SH-SY5Y (cell line): ENCODE data around the gene ASB1.

Experiments used
- GATA2 ChIP-seq: IDR thresholded peaks from 2 replicates; pipeline ENCODE4 v1.6.1; 2011; ENCODE audit warnings: mild to moderate bottlenecking, low read depth, low read length
- GATA3 ChIP-seq: IDR thresholded peaks from 2 replicates; pipeline ENCODE4 v1.6.1; 2011; ENCODE audit warnings: low read depth, mild to moderate bottlenecking, low read length, moderate library complexity

Gene ASB1

DNA sequence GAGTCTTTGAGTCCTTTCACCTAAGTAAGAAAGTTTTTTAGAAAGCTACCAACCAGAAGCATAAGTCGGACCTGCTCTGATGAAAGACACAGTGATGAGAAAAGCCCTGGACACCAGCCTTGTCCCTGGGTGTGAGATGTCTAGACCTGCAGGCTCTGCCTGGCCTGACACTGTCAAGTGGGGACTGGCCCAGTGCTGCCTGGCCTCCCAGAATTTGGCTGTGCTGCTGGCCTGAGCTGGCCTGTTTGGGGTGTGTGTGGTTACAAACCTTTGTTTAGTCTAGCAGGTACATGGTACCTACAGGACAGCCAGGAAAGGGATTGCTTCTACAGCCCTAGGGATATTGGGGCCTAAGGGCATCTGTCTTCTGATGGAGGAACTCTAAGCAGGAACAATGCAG is 48.3 kb downstream of the ASB1 start:
- TF ChIP-seq GATA3: no peak
- no peak for TF ChIP-seq GATA2

- TF ChIP-seq GATA3 (no peak), GATA2 (no peak)
Measured at GRCh38 chr2:238475566-238475965, 48.8 kb downstream of the ASB1 start.

GRCh38 chr2:238476258-238476657 is 49.5 kb downstream of the ASB1 start:
- no peak for TF ChIP-seq GATA2
- no peak for TF ChIP-seq GATA3

DNA sequence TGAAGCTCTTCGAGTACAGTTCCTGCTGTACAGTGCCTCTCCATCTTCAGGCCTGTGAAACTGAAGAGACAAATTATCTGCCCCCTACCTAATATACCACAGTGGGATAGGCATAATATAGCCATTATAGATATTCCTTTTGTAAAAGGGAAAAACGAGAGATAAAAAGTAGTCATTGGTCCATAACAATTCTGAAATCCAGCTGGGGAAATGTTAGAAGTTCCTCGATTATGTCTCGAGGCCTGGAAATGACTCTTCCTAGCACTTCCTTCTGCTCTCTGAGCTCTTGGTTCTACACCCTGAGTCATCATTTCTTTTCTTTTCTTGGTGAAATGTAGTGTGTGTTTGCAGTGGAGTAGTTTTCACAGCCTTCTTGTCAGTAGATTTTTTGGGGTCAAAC is 51.5 kb downstream of the ASB1 start:
- TF ChIP-seq GATA3: no peak
- TF ChIP-seq GATA2: no peak

DNA sequence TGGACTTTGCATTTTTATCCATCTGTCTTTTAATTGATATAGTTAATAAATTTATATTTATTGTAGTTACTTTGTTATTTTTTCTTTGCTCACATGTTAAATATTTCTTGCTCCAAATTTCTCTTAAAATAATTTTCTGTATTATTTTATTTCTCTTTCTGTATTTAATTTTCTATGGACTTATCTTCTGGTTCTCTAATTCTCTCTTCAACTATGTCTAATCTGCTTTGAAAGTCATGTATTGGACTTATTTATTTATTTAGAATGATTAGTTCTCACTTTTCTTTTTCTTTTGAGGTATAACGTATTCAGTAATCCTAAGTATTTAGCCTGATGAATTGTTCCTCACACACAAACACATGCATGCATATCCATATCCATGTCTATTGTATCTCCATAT is 53.1 kb downstream of the ASB1 start:
- no peak for TF ChIP-seq GATA2
- no peak for TF ChIP-seq GATA3

DNA sequence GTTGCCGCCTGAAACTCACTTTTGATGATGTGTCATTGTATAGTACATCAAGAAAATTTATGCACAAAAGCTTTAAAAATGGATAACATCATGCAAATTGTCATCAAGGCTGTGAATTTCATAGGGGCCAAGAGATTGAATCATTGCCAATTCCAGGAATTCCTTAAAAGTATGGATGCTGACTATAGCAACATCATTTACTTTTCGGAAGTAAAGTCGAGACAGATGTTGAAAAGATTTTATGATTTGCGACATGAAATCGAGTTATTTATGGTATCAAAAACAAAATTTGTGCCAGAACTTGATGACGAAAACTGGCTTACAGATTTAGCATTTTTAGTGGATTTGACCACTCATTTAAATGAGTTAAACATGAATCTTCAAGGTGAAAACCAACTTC is 56.3 kb downstream of the ASB1 start:
- no peak for TF ChIP-seq GATA2
- TF ChIP-seq GATA3: no peak

GRCh38 chr2:238483656-238484055 is 56.9 kb downstream of the ASB1 start:
- no peak for TF ChIP-seq GATA3

- TF ChIP-seq GATA3 (no peak), GATA2 (no peak)
Measured at GRCh38 chr2:238484522-238485452, 58.1 kb downstream of the ASB1 start.

- TF ChIP-seq GATA3: no peak
Measured at GRCh38 chr2:238486123-238486848, 59.6 kb downstream of the ASB1 start.

GRCh38 chr2:238487134-238487533 is 60.4 kb downstream of the ASB1 start:
- TF ChIP-seq GATA2 (no peak), GATA3 (no peak)

DNA sequence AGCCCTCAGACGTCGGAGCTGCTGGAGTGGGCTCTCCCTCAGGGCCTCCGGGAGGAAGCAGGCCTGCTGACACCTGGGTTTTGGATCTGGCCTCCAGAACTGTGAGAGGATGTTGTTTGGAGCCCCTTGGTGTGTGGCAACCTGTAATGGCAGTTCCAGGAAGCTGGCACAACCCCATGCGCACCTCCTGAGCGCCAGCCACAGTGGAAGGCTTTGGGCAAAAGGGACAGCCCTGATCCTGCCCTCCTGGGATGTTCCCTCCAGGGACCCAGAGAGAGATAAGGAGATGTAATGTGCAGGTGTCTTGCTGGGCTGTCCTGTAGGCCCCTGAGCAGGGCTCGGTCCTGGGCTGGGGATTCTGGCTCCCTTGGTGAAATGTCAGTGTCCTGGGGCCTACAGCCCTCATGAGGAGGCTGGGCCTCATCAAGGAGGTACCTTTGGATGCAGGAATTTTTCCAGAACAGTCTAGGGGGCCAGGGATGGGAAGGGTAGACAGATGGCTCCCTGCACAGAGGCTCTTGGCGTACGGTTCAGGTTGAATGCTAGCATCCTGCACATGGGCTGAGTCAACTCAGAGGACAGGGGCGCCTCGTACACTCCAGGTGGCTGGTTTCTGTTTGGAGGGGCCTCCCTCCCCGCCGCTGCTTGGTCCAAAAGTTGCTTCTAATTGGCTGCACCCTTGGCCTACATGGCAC is 61.1 kb downstream of the ASB1 start:
- TF ChIP-seq GATA2: no peak
- no peak for TF ChIP-seq GATA3

GRCh38 chr2:238488347-238488826 is 61.7 kb downstream of the ASB1 start:
- TF ChIP-seq GATA2 (no peak), GATA3 (no peak)

GRCh38 chr2:238489431-238489830 is 62.7 kb downstream of the ASB1 start:
- no peak for TF ChIP-seq GATA3
- no peak for TF ChIP-seq GATA2

DNA sequence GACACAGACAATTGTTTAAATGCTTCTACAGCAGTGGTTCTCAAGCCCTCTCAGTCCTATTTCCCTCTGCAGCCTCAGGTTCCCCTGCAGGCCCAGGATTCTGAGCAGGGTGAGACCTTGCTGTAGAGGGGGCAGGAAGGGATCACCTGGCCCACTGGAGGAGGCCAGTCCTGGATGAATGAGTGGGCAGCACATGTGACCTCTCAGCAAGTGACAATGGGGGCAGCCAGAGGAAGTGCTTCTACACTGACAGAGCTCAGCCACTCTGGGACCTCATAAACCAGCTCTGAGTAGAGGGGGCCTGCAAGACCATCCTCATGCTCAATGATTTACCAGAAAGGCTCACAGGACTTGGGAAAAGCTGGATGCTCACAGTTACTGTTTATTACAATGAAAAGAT is 63.2 kb downstream of the ASB1 start:
- TF ChIP-seq GATA2 (no peak), GATA3 (no peak)

DNA sequence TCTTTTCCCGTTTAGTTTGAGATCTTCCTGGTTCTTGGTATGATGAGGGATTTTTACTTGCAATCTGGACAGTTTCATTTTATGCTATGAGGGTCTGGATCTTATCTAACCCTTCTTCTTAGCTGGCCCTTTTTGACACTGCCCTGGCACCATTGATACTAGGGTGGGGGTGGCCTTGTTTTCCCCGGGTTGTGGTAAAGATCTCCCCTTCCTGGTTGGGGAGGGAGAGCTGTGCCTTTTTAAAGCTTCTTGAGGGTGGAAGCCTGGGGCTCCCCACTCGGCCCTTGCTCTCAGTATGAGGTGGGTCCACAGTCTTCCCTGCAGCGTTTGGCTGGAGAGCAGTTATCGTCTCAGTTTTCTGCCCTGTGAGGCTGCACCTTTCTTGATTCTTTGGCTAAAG is 66.1 kb downstream of the ASB1 start:
- TF ChIP-seq GATA3 (no peak), GATA2 (no peak)
